HL-60/S4 treated with retinoic acid at 250 ng/mL for 4 days and 3 days (cell line): Measurements from ENCODE around the gene USP10.

Experiments used
- in situ Hi-C: fragments of 300-500 bp; cut with MboI; formaldehyde crosslinking; loops from 2 replicates; pipeline ENCODE4 v1.7.0; 2022; ENCODE audit warnings: low sequenced_read_pairs

Gene USP10

DNA sequence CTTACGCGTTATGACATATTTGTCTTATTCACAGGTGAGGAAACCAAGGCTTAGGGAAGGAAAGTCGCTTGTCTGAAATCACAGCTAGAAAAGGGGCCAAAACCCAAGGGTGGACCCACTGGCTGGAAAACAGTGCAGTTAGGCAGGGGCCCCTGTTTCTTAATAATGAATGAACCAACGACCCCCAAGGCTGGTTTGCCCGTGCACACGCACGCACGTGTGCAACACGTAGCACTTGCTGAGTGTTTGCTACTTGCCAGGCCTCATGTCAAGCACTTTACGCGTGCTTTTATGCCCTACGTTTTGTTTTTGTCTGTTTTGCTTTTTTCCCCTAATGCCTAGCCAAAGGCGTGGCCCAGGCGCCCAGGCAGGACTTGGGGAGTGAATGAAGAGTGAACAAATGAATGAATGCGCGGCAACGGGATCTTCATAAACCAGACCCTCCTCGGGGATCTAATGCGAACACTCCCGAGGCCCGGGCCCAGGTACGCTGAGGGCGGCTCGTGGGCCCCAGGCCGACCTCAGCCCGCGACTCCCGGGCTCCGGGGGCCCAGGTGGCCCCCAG, 571 bp upstream of the USP10 start:
- in situ Hi-C loops: no loop called here

DNA sequence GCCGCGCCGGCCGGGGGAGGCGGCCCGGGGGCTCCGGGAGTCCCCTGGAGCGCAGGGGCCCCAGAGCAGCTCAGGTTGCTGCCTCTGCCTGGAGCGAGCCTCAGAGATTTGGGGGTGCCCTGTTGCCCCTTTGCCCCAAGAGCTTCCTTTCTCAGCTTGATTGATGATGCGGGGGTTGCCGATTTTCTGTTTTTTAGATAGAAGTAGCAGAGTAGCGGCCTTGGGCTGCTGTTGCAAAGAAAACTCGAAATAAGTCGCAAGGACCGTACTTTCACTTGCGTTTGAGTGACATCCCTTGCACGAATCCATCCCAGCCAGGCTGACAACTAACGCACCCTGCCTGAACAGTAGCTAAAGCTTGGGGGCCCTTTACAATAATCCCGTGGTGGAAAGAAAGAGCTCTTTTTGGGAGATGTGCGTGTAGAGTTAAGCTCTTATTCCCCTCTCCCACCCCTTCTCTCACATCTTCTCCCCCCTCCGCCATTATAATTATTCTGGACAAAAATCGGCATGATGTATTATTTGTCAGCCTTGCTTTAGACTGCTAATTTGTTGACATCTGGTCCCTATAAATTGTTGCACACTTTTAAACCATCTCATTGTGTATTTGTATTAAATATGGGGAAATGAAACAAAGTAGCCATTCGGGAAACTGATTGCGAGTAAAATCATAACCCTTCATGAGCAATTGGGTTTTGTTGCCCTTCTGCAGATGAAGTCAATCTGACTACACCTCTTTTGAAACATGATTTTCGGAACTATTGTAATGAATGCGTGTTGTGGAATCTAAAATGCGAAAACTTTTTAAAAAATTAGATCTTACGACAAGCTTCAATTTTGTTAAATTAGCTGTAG, 873 bp downstream of the USP10 start:
- in situ Hi-C loops: no loop called here

- in situ Hi-C loops: no loop called here
Observed at GRCh38 chr16:84703681-84704080, 3.9 kb downstream of the USP10 start.

- in situ Hi-C loops: no loop called here
Observed at GRCh38 chr16:84704253-84704652, 4.5 kb downstream of the USP10 start.

DNA sequence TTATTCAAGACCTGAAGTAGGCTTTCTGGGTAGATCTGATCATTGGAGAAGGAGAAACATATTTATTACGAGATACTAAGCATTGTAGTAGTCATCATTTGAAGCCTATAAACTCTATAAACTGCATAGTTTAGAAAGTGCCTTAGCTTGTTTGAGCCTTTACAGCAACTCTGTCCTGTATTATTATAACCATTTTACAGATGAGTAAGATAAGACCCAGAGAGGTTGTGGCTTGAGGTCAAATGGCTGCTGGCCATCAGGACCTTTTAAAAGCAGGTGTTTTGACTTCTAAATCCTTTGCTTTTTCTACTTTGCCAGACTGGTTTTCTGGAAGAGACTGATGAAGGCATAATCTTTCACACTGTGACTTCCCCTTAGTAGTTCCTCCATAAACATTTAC, 7.1 kb downstream of the USP10 start:
- in situ Hi-C loops: no loop called here

DNA sequence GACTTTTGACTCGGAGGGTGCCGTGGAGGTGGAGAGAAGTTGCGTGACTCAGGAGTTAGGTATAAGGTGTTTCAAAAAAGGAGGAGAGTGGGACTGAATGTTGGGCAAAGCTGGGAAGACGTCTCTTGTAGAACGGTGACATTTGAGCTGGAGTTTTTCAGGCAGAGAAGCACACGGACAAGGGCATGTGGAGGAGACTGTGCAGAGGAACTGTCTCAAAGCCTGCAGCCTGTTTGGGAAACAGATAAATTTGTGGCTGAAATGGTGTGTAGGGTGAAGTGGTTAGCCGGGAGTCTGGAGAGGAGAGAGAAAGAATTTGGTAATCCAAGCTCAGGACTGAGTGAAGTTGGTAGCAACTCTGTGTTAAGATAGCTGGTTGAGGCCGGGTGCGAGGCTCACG, 9.8 kb downstream of the USP10 start:
- in situ Hi-C loops: no loop called here

- in situ Hi-C loops: no loop called here
Observed at GRCh38 chr16:84710686-84711085, 10.9 kb downstream of the USP10 start.

DNA sequence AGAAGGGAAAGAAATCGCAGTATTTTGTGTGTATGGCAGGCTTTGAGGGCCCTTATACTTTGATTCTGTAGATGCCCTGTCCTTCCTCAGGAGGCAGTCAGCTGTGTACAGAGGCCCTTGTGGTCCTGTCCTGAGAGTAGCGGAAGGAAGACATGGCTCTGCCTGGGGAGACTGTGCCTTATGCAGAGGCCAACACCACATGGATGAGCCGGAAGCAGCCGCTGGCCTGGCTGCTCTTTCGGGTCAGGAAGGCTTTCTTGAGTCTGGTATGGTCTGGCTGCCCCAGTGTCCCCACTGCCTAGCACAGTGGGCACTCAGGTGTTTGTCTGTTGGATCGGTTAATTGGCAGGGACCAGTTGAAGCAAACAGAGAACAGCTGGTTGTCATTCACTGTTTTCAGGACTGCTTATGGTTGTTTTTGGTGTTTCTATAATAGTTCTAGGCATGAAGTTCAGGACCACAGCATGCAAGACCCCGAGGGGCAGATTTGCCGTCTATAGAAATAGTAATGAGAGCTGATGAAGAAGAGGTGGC, 12.4 kb downstream of the USP10 start:
- in situ Hi-C loops: no loop called here

DNA sequence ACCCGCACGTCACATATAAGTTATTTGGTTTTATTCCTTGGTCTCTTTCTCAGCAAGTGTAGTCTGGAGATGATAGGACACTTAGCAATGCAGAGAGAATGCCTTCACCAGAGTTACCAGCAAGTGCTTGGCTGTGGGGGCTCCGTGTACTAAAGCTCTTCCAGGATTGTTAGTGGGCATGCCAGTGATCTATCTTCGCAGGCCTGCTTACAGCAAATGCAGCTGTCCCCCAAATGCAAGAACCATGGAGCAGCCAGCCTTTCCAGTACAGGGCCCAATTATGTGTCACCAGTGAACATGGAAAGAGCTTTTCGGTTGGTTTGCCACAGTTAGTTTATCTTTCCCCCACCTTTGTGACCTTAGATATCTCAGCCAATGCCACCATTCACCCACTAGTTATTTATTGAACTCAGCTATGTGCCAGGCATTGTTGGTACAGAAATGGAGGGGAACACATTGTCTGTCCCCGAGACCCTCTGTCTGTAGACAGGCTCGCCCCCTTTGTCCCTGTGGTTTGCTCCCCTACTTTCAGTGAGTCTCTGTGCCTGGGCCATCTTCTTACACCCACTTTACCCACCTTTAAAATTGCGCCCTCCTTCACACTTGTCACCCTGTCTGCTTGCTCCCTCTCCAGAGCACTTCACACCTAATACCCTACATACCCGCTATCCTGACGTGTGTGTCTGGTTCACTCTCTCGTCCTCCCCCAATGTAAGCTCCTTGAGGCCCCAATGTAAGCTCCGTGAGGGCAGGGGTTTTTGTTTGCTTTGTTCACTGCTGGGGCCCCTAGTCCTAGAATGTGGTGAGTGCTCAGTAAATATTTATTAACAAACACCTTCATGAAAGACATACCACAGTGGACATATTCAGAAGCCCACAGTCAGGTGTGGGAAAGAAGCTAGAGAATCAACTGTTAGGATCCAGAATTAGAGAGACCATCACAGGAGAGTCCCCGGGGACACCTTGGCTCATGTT, 13.3 kb downstream of the USP10 start:
- in situ Hi-C loops: no loop called here

DNA sequence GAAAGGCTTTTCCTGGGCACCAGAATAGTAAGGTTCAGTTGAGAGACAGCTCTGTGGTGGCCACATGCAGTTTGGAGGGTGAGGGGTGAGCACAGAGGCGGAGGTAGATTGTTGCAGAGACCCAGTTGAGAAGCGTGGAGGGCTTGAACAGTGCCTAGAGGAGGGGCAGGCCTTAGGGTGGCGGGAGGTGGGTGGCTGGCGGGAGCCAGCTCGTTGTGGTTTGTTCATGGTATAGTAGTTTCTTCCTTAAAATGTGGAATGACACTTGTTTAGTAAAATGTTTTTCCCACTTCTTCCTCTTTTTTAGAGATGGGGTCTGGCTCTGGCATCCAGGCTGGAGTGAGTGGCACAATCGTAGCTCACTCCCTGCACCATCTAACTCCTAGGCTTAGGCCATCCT, 14.2 kb downstream of the USP10 start:
- in situ Hi-C loops: no loop called here

DNA sequence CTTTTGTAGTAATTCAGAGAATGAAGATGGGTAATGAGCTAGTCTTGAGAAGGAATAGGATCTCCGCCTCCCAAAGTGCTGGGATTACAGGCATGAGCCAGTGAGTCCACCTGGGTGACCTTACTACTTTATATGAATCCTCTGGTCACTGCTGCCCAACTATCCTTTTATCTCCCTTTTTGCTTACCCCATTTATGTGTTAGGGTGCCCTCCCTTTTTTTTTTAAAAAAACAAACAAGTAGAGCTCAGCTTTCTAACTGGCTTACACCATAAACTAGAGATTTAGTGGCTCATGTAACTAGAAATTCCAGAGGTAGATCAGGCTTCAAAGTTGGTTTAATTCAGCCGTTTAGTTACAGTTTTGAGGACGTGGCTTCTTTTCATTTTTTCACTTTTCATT, 15.6 kb downstream of the USP10 start:
- in situ Hi-C loops: no loop called here

DNA sequence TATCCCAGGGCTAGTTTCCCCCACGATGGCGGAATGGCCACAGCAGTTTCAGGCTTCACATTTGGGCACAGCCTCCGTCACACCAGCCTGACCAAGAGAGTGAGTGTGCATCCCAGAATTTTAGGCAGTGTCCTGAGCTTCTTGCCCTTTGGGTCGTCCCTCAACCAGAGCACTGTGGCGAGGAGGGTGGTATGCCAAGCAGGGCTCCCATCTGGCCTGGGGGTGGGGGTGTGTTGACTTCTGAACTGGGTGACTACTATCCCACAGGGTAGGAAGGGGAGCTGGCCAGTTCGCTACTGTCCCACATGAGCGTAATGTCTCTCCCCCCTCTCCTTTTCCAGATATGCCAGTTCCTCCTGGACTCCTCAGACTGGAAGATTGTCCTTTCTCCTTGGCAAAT, 16.1 kb downstream of the USP10 start:
- in situ Hi-C loops: no loop called here

DNA sequence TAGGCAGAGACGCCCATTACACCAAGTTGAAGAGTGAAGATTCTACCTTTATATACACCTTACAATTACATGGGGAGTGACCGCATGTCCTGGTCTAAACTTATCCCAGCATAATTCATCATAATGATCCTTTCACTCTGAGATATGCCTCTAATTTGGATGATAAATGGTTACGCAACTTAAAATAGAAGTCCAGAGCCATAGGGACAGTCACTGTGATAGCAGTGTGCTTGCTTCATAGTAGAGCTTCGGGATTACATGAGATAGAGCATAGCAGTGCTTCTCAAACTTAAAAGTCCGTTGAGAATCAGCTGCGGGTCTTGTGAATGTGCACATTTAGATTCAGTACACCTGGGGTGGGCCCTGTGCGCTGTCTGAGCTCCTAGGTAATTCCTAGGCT, 16.9 kb downstream of the USP10 start:
- in situ Hi-C loops: no loop called here

- in situ Hi-C loops: no loop called here
Observed at GRCh38 chr16:84717484-84717883, 17.7 kb downstream of the USP10 start.

DNA sequence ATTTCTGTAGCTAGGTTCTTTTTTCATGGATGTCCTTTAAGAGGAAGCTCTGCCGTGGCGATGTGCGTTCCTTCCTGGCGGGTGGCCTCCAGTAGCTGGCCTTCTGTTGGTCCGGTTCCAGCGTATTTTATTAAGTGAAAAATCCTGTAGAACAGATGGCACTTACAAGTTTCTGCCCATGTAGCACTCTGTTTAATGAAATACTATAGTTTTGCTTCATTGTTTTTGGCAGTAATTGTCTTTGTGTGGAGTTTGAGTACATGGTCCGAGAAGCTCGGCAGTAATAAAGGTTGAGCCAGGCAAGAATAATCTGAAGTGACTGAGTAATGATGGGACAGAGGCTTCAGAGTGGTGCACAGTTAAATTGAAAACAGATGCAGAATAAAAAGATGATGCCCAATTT, 20.4 kb downstream of the USP10 start:
- in situ Hi-C loops: loop anchor here (10.0 kb wide), 1 partner anchor 205 kb away; no protein-coding TSS in a partner anchor

DNA sequence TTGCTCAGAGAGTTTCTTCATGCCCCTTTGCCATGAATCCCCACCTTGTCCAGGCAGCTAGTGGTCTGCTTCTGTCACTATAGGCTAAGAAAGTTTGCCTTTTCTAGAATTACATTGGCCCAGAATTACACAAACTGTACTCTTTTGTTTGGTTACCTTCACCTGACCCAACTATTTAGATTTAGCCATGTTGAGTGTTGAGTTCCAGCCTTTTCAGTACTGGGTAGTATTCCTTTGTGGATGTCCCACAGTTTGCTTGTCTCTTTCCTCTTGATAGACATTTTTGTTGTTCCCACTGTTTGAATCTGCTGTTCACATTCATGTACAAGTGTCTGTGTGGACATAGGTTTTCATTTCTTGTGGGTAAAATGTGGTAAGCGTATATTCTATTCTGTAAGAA, 22.3 kb downstream of the USP10 start:
- in situ Hi-C loops: loop anchor here (10.0 kb wide), 1 partner anchor 207 kb away; no protein-coding TSS in a partner anchor

- in situ Hi-C loops: loop anchor here (10.0 kb wide), 1 partner anchor 209 kb away; no protein-coding TSS in a partner anchor
Observed at GRCh38 chr16:84723906-84724305, 24.1 kb downstream of the USP10 start.

GRCh38 chr16:84724606-84725309, 25.0 kb downstream of the USP10 start:
- in situ Hi-C loops: loop anchor here (10.0 kb wide), 1 partner anchor 210 kb away; no protein-coding TSS in a partner anchor

GRCh38 chr16:84725481-84726078, 25.8 kb downstream of the USP10 start:
- in situ Hi-C loops: loop anchor here (10.0 kb wide), 1 partner anchor 211 kb away; no protein-coding TSS in a partner anchor
